Measurements from ENCODE around the gene ZNF860. TPM values are rescaled to one million over a fixed set of nuclear protein-coding genes. Genes with fewer than 3 reads are reported as not detected.

ZNF860 gene
- total RNA-seq, 1 experiment from 2014 or later = 8.9 TPM

DNA sequence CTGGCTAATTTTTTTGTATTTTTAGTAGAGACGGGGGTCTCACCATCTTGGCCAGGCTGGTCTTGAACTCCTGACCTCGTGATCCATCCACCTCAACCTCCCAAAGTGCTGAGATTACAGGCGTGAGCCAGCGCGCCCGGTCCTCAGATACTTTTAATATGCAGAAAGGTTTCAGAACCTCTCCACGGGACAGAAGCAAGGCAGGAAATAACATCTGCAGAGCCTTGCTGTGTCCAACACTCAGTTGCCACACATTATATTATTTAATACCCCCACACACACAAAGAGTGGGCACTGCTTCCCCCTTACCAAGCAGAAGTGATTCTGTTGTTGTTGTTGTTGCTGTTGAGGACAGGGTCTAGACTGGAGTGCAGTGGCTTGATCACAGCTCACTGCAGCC is 28.5 kb upstream of the ZNF860 start:
- Histone ChIP-seq H3K36me3 (ENCODE audit: control insufficient read depth, insufficient read depth, low read length) (no peaks in the 10 kb centered on the region), H3K27ac (ENCODE audit: low read length) (no peak overlapping the region), H3K27me3 (ENCODE audit: control insufficient read depth, insufficient read depth, low read length) (no peaks in the 10 kb centered on the region), H3K9me3 (ENCODE audit: control insufficient read depth, insufficient read depth, low read depth, low read length) (peaks cover 10% of the 10 kb centered on the region; the same call in 1 of the 2 replicates), H3K4me3 (ENCODE audit: low read depth in 2 of 2, low read length in 2 of 2) (no peak overlapping the region), H3K4me1 (ENCODE audit: control insufficient read depth, insufficient read depth, low read length) (peaks cover 10% of the 10 kb centered on the region)
- in situ Hi-C loops (cut with HindIII; ENCODE audit: low pct_unique_long_range_greater_than_20kb, low sequenced_read_pairs) (no loop called here), intact Hi-C loops (cut with micrococcal nuclease; ENCODE audit: unreplicated experiment) (no loop called here)
- no peak for TF ChIP-seq POLR2AphosphoS5 (IDR thresholded peaks at IDR 0.05; ENCODE audit: low read depth, low read length)
- TF ChIP-seq, protein P1, sequence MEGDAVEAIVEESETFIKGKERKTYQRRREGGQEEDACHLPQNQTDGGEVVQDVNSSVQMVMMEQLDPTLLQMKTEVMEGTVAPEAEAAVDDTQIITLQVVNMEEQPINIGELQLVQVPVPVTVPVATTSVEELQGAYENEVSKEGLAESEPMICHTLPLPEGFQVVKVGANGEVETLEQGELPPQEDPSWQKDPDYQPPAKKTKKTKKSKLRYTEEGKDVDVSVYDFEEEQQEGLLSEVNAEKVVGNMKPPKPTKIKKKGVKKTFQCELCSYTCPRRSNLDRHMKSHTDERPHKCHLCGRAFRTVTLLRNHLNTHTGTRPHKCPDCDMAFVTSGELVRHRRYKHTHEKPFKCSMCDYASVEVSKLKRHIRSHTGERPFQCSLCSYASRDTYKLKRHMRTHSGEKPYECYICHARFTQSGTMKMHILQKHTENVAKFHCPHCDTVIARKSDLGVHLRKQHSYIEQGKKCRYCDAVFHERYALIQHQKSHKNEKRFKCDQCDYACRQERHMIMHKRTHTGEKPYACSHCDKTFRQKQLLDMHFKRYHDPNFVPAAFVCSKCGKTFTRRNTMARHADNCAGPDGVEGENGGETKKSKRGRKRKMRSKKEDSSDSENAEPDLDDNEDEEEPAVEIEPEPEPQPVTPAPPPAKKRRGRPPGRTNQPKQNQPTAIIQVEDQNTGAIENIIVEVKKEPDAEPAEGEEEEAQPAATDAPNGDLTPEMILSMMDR (IDR thresholded peaks at IDR 0.05) = no peak
- no peak for TF ChIP-seq SIN3A (IDR thresholded peaks at IDR 0.05; ENCODE audit: borderline replicate concordance, insufficient read depth, low read depth, low read length)
- TF ChIP-seq, protein P2, sequence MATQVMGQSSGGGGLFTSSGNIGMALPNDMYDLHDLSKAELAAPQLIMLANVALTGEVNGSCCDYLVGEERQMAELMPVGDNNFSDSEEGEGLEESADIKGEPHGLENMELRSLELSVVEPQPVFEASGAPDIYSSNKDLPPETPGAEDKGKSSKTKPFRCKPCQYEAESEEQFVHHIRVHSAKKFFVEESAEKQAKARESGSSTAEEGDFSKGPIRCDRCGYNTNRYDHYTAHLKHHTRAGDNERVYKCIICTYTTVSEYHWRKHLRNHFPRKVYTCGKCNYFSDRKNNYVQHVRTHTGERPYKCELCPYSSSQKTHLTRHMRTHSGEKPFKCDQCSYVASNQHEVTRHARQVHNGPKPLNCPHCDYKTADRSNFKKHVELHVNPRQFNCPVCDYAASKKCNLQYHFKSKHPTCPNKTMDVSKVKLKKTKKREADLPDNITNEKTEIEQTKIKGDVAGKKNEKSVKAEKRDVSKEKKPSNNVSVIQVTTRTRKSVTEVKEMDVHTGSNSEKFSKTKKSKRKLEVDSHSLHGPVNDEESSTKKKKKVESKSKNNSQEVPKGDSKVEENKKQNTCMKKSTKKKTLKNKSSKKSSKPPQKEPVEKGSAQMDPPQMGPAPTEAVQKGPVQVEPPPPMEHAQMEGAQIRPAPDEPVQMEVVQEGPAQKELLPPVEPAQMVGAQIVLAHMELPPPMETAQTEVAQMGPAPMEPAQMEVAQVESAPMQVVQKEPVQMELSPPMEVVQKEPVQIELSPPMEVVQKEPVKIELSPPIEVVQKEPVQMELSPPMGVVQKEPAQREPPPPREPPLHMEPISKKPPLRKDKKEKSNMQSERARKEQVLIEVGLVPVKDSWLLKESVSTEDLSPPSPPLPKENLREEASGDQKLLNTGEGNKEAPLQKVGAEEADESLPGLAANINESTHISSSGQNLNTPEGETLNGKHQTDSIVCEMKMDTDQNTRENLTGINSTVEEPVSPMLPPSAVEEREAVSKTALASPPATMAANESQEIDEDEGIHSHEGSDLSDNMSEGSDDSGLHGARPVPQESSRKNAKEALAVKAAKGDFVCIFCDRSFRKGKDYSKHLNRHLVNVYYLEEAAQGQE (IDR thresholded peaks at IDR 0.05; ENCODE audit: insufficient read depth in 1 of 2, low read depth in 2 of 2, low read length in 1 of 2) = no peak
- no peak for TF ChIP-seq TCF7L2 (IDR thresholded peaks at IDR 0.05; ENCODE audit: low read depth, low read length)
- ChIA-PET CTCF (no interaction called here), POLR2A (no interaction called here)
- DNase-seq (ENCODE audit: low read depth, low spot score) (no peak), ATAC-seq (no peak)
- no TSS peak for BruUV-seq (replicated peaks)

DNA sequence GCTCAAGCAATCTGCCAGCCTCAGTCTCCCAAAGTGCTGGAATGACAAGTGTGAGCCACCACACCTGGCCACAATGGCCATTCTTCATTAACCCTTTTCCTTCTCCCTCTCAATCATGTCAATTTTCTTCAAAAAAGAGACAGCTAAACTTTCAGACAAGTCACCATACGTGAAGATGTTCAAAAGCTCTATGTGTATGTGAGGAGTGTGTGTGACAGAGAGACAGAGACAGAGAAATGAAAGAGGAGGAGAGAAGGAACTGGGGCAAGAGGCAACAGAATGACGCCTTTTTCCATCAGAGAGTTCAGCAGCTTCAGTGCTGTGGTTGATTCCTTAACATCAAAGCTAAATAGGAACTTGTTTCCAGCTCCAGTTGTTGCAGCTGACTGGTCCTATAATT is 27.9 kb upstream of the ZNF860 start:
- intact Hi-C loops (cut with micrococcal nuclease; ENCODE audit: unreplicated experiment) (no loop called here), in situ Hi-C loops (cut with HindIII; ENCODE audit: low pct_unique_long_range_greater_than_20kb, low sequenced_read_pairs) (no loop called here)
- no peaks in the 10 kb centered on the region for H3K36me3 ChIP-seq (ENCODE audit: control insufficient read depth, insufficient read depth, low read length)
- DNase-seq (ENCODE audit: low read depth, low spot score) (no peak), ATAC-seq (no peak)
- H3K27me3 ChIP-seq (ENCODE audit: control insufficient read depth, insufficient read depth, low read length) = no peaks in the 10 kb centered on the region
- no TSS peak for BruUV-seq (replicated peaks)
- peaks cover 10% of the 10 kb centered on the region; the same call in 1 of the 2 replicates for H3K9me3 ChIP-seq (ENCODE audit: control insufficient read depth, insufficient read depth, low read depth, low read length)
- POLR2A ChIA-PET = interaction anchor here (0.7 kb wide), 1 partner anchor 58 kb away, joined by 10 read pairs; no protein-coding TSS in a partner anchor
- no peak overlapping the region for H3K4me3 ChIP-seq (ENCODE audit: low read depth in 2 of 2, low read length in 2 of 2)
- no peak overlapping the region for H3K27ac ChIP-seq (ENCODE audit: low read length)
- CTCF ChIA-PET = no interaction called here
- no peak for TF ChIP-seq SIN3A (IDR thresholded peaks at IDR 0.05; ENCODE audit: borderline replicate concordance, insufficient read depth, low read depth, low read length)
- no peak for TF ChIP-seq TCF7L2 (IDR thresholded peaks at IDR 0.05; ENCODE audit: low read depth, low read length)
- TF ChIP-seq, protein P1 (IDR thresholded peaks at IDR 0.05) = no peak
- TF ChIP-seq POLR2AphosphoS5 (IDR thresholded peaks at IDR 0.05; ENCODE audit: low read depth, low read length) = no peak
- TF ChIP-seq, protein P2 (IDR thresholded peaks at IDR 0.05; ENCODE audit: insufficient read depth in 1 of 2, low read depth in 2 of 2, low read length in 1 of 2) = no peak
- H3K4me1 ChIP-seq (ENCODE audit: control insufficient read depth, insufficient read depth, low read length) = peaks cover 10% of the 10 kb centered on the region

Data from Panc1 (cell line).